Measurements from ENCODE around the gene SLC39A10.
"Not testable (repeated sequence)": the region's sequence is repeated elsewhere in the genome, so short reads cannot be mapped to it uniquely, and the experiment has no call there.

SLC39A10 gene, protein sequence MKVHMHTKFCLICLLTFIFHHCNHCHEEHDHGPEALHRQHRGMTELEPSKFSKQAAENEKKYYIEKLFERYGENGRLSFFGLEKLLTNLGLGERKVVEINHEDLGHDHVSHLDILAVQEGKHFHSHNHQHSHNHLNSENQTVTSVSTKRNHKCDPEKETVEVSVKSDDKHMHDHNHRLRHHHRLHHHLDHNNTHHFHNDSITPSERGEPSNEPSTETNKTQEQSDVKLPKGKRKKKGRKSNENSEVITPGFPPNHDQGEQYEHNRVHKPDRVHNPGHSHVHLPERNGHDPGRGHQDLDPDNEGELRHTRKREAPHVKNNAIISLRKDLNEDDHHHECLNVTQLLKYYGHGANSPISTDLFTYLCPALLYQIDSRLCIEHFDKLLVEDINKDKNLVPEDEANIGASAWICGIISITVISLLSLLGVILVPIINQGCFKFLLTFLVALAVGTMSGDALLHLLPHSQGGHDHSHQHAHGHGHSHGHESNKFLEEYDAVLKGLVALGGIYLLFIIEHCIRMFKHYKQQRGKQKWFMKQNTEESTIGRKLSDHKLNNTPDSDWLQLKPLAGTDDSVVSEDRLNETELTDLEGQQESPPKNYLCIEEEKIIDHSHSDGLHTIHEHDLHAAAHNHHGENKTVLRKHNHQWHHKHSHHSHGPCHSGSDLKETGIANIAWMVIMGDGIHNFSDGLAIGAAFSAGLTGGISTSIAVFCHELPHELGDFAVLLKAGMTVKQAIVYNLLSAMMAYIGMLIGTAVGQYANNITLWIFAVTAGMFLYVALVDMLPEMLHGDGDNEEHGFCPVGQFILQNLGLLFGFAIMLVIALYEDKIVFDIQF

DNA sequence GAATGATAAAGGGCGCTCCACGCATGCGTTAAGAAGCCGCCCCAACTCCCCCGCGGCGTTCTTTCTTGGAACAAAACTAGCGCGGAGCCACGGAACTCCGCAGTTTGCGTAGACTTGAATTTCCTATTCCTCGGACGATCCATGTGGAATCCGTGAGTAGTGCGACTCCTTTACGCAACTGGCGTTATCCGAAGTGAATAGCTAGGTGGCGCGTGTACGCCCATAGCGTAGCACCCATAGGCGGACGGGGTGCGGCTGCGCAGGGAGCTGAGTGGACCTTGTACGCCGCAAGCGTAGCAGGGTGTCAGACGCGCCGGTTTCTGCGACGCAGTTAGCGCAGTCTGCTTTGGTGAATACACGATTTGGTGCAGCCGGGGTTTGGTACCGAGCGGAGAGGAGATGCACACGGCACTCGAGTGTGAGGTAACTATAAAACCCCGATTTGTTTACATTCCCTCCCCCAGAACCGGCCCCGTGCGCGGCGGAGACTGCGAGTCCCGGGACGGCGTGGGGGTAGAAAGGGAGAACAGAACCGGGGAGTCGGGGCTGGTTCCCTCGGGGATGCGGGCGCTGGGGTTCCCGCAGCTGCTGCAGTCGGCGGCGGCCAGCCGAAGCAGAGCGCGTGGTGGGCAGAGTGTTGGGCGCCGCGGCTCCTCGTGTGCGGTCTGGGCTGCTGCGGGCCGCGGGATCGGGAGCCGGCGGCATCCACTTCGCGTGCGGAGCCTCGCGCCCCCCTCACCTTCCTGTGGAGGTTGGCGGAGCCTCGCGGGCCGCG lies at the start of gene SLC39A10:
Gene SLC39A10 (plus strand): TSS at position 368 of the 775 bp plus-strand sequence. CDS start 22,817 bp downstream, outside the sequence.
- DNase-seq = peak; percentile 95 to 97

DNA sequence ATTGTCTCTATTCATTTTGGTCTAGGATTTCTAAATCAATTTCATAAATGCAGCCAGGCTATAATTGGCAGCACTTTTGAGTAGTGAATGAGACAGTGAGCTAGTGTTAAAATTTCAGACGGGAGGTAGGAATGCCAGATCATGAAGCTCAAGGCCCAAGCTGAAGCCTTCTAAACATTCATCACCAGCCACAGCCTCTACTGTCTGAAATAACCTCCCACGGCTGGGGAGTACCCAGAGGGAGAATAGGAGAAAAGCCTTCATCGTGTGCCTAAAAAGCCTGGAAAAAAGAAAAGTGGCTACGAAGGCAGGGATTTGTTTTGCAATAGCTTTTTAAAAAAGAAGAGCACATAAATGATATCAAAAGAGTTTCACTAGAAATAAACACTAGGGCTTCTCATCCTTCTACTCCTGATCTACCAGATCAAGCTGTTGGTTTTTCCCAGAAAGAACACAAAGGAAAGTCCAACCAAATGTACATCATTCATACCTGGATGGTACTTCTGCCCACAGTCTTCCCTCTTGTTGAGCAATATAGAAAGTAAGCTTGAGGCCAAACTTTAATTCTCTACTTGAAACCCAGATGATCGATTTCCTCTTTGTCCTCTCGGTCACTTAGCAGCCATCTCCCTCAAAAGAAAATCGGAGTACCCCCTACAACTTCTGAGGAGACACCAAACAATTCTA lies 48.1 kb upstream of the SLC39A10 start:
- DNase-seq = no peak

DNA sequence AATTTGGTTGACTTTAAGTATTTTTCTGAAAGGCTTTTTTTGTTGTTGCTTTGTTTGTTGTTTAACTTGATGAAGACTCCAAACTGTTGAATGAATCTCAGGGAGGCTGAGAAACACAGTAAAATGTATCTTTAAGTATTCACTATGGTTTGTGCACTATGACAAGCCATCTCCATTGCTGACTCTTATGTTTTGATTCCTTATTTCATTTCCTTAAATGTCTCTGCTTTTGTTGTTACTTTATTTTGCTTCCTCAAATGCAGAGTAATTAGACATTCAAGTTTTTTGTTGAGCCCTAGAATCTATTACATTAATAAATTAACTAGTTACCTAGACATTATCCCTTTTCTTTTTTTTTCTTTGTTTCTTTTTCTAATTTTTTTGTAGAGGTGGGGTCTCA lies 46.3 kb upstream of the SLC39A10 start:
- no peak for DNase-seq

DNA sequence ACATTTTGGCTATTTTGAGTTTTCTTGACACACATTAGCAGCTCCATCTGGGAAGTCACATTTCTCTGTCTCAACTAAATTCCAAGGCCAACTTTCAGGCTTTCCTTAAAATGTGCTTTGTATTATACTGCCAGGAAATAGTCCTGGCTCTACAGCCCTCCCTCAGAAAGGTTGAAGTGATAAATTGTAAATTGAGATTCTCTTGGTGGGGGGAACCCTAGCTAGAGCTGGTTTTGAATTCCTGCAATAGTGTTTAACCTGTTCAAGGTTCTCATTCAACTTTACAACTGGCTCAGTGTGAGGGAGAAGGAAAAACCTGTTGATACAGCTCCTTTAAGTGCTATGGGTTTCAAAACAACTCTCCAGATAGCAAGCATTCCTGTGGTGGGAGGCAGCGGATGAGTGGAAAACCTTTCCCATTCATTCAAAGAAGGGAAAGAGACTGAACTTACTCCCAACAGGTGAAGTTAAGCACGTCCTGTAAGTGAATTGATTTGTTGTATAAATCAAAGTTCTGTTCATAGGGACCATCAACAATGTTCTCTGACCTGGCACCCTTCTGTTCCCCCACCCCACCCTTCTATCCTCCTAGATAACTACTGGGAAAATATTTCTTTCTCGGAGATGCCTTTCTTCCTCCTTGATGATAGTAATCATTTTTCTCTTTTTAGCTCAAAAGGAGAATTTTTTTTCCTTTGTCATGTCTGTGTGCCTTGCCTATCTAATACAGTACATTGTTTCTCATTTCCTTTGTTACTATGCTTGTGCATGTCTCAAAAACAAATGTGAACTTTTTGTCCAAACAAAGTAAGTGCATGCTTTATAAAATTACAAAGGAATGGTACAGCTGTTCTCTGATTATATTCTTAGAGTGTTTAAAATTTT lies 44.2 kb upstream of the SLC39A10 start:
- DNase-seq = no peak

DNA sequence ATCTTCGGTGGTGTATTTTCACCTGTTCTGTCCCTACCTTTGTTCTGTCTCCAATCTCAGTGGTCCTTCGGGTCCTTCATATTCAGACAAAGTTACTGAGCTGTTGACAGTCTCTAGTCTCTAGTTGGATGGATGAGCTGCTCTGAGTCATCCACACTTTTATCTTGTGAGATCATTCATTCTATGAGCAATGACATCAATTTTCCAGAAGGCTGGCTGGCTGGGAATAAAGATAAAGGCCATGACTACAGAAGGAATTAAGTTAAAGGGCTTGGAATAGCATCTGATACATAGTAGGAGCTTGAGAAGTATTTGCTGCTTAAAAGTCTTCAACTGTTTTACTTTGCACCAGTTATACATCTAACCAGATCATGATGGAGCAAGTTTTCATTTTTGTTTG lies 43.1 kb upstream of the SLC39A10 start:
- no peak for DNase-seq

DNA sequence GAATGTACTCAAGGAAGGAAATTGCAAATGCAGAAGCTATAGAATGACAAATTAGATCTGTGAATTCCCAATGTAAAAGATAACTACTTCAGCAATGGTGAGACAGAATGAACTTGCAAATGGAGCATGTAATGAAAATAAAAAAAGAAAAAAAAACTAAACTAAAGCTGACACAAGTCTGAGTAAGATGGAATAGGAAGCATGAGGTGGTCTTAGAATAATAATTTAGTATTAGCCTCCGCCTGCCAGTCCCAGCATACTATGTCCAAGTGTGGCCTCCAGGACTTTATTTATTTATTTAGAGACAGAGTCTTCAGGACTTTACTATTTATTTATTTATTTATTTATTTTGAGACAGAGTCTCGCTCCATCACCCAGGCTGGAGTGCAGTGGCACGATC lies 37.4 kb upstream of the SLC39A10 start:
- no peak for DNase-seq

DNA sequence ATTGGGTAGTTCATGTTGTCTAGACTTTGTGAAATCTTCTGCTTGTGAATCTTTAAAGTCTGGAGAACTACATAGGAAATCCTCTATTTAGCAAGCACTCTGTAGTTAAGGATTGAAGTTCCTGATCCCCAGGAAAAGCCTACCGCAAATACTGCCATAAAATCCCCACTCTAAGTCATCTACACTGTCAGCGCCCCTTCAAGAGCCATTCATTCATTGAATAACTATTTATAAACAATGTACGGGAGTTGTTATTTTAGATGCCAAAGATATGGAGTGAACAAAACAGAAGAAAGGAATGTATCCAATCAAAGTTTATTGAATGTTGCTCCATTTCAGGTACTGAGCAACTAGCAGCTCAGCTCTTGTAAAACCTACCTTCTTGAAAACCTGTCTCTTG lies 36.5 kb upstream of the SLC39A10 start:
- no peak for DNase-seq

DNA sequence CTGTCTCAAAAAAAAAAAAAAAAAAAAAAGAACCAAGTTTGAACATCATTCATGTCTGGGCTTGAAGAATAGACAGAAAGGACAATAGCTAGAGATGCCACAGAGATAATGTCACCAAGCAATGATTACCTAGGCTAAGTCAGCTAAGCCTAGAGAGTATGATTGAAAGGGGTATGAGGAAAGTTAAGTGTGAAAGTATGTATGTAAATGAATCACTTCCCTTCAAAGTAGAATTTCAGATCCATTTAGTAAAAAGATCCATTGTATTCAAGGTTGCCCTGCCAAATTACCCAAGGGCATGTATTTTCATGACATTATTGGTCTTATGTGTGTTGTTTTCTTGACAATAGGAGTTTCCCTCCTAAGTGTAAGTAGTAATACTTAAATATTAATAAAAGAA lies 34.1 kb upstream of the SLC39A10 start:
- DNase-seq = no peak

DNA sequence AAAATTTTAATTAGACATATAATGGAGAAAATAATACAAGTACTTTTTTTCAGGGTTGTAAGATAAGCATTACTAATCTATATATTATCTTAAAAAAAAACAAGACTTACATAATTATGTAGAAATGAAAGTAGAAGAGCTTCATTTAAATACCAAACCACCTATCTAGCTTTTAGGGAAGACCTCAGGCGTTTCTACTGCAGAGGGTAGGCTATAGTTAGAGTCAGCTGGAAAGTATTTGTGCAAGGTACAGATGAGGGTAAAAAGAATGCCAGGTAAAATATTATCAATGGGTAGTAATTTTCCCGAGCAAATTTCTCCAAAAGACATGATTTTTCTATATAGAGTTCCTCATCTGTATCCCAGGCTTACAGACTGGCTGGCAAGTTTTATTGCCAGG lies 30.5 kb upstream of the SLC39A10 start:
- DNase-seq = no peak

DNA sequence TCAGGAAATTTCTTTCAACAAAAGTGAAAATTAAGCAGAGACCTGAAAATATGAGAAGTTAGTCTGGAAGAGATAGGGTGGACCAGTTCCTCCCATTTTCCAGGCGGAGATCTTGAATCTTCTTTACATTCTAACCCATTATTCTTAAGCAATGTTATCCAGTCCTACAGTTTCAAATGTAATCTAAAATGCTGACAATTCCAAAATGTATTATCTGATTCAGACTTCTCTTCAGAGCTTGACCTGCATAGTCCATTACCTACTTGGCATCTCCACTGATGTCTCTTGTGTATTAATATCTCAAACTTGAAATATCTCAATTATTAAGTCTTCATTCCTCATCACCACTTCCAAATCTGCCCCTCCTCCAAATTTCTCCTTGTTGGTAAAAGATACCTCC lies 28.4 kb upstream of the SLC39A10 start:
- no peak for DNase-seq

DNA sequence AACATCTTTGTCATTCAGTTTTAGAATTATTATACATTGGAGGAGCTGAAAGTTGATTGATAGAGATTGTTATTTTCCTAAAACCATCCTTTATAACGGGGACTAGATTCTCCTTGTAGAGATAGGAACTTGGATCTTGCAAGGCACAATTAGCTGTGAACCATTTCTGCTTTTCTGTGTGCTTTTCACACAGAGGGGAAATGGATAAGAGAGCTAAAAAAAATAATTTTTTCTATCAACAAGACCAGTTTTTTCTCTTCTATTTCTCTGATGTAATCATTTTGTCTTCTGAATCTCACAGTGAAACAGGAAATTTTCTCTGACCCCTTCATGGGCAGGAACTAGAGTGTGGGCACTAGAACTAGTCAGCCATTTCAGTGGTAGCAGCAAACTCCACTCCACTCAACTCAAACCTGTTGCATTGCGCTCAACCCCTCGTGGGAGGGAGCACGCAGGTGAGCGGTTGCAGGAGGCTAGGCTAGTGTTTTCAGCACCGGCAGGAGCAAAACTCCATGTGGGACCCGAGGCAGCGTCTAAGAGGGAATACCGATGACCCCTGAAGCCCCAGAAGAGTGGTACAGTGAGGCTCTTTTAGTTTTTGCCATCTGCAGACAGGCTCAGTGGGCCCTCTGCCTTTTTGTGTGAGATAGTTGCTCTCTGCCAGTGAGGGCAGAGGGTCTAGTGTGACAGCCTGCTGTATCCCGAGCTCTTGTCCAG lies 24.0 kb upstream of the SLC39A10 start:
- DNase-seq = no peak

DNA sequence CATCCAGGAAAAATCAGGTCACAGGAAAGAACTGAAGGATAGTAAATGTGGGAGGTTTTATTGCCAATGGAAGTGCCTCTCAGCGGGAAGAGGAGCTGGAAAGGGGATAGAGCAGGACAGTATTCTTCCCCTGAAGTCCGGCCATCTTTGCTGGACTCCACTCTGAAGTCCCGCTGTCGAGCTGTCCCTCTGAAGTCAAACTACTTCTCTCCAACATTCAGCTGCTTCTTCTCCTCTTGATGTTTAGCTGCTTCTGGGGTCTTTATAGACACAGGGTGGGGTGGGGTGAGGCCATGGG lies 23.5 kb upstream of the SLC39A10 start:
- no peak for DNase-seq

DNA sequence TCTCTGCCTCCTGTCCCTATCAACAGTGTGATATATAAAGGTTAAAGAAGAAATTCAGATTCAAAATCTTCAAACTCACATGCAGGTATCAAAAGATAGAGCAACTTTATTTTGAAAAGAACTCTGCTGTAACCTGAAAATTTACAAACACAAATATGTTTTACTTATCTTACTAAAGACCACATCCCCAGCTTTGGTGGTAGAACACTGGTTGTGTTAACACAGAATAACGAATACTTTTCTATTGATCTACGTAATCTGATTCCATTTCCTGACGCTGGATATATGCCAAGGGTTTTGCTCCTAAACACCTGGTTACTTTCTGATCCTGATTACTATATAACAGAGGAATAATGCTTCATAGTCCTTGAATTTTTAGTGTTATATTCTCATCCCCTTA lies 23.1 kb upstream of the SLC39A10 start:
- no peak for DNase-seq

DNA sequence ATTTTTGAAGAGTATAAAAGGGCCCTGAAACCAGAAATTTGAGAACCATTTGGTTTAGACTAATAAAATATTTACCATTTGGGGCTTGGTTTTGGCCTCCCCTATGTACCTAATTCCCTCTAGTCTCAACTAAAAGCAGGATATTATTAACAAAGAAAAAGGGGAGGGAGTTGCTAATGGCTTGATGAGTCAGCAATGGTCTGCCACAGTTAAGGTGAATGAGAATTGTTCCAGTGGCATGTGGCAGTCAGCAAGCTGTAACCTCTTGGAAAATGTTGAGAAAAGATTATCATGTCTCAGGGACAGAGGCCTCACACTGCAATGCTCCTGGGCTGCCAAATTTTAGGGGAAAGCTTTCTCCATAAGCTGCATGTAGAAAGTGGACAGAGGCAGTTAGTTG lies 20.1 kb upstream of the SLC39A10 start:
- DNase-seq = no peak

DNA sequence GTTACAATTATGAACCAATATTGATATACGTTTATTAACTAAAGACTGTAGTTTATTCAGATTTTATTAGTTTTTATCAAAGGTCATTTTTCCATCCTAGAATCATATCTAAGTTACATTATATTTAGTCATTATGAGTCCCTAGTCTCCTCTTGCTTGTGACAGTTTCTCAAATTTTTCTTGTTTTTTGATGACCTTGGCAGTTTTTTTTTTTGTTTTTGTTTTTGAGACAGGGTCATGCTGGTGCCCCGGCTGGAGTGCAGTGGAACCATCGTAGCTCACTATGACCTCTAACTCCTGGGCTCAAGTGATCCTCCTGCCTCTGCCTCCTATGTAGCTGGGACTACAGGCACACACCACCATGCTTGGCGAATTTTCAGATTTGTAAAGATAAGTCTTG lies 18.3 kb upstream of the SLC39A10 start:
- no peak for DNase-seq

DNA sequence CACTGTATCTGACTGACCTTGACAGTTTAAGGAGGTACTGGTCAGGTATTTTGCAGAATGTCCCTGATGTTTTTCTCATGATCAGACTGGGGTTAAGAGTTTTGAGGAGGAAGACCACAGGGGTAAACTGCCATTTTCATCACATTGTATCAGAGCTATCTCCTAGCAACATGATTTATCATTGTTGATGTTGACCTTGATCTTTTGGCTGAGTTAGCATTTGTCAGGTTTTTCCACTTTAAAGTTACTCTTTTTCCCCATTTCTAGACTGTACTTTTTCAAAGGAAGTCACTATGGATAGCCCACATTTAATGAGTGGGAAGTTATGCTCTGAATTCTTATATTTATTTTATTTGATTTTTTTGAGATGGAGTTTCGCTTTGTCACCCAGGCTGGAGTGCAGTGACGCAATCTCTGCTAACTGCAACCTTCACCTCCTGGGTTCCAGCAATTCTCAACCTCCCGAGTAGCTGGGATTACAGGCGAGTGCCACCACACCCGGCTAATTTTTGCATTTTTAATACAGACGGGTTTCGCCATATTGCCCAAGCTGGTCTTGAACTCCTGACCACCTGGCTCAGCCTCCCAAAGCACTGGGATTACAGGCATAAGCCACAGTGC lies 17.7 kb upstream of the SLC39A10 start:
- DNase-seq = no peak

DNA sequence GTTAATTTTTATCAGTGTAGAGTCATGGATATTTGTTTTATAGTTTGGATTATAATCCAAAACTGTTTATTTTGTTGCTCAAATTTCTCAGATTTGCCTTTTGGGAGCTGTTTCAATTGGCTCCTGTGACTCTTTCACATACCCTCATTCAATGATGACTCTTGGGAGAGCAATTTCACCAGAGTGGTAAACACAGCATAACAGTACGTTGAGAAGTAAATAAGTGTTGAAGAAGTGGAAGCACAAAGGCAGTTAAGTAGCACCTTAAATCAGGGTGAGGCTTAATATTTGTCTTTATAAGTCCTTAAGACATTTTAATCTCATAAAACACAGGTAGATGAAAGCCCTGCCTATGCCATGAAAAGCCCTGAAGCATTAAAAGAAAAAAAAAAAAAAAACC lies 17.1 kb upstream of the SLC39A10 start:
- DNase-seq = no peak

DNA sequence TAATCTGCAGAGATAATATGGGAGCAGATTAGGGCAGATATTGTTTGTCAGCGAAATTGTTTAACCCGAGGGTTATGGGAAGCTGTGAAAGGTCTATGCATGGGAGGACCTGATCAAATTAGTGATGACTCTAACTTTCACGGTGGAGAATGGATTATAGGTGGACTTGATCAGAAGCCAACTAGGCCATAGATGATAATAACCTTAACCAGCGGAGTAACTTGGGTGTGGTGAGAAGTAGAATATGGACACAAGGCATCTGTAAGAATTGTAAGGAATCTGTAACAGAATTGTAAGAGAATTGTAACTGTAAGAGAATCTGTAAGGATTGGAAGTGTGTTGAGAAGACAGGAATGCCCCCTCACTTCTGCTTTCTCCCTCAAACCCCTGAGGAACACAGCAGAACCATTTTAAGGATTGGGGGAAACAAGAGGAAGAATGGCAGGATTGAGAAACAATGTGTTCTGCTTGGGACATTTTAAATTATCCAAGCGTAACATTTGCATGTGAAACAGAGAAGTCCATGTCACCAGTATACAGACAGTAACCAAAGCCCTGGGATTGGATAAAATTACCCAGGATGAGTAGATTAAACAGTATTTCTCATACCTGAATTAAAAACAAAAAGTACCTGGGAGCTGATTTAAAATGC lies 14.9 kb upstream of the SLC39A10 start:
- DNase-seq = no peak

DNA sequence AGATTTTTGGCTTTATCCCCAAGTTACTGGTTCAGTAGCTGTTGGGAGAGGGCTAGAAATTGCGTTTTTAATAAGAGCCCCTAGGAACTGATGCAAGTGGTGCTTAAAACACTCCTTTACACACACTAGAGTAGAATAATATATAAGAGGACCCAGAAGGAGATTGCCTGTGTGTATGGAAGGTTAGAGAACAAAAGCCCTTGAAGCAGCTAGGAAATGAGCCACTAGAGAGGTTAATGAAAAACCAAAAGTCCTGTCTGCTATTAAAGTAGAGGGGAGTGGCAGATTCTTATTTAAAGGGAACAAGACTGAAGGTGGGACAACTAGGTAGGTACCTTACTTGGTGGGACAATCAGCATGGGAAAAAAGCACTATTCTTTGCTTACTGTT lies 14.4 kb upstream of the SLC39A10 start:
- no peak for DNase-seq

DNA sequence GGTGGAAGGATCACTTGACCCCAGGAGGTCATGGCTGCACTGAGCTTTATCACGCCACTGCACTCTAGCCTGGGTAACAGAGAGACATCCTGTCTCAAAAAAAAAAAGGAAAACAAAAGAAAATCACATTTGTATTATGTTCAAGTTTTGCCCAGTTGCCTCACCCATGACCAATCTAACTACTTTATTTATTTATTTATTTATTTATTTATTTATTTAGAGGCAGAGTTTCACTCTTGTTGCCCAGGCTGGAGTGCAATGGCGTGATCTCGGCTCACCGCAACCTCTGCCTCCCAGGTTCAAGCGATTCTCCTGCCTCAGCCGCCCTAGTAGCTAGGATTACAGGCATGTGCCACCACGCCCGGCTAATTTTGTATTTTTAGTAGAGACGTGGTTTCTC lies 12.3 kb upstream of the SLC39A10 start:
- DNase-seq = not testable (repeated sequence)
